HEK293 (cell line): Measurements from ENCODE around the gene VRK1.

Experiments
- ATF2 ChIP-seq: fragments of 450-650 bp; formaldehyde crosslinking; IDR thresholded peaks from 2 replicates; pipeline ENCODE4 v1.5.1; 2016; ENCODE audit warnings: missing biosample characterization, missing genetic modification characterization, low read depth
- HOXA7 ChIP-seq: sonication (generic); formaldehyde crosslinking; IDR thresholded peaks from 2 replicates; pipeline ENCODE4 v1.8.1; 2022; ENCODE audit warnings: missing genetic modification reagents, borderline replicate concordance
- TF ChIP-seq, protein P1 (sequence below): fragments of 450-650 bp; formaldehyde crosslinking; IDR thresholded peaks from 2 replicates; pipeline ENCODE4 v1.5.1; 2016; ENCODE audit warnings: missing biosample characterization, missing genetic modification characterization

GRCh38 chr14:96747608-96748007 lies 49.6 kb upstream of the VRK1 start:
- TF ChIP-seq, protein P1, sequence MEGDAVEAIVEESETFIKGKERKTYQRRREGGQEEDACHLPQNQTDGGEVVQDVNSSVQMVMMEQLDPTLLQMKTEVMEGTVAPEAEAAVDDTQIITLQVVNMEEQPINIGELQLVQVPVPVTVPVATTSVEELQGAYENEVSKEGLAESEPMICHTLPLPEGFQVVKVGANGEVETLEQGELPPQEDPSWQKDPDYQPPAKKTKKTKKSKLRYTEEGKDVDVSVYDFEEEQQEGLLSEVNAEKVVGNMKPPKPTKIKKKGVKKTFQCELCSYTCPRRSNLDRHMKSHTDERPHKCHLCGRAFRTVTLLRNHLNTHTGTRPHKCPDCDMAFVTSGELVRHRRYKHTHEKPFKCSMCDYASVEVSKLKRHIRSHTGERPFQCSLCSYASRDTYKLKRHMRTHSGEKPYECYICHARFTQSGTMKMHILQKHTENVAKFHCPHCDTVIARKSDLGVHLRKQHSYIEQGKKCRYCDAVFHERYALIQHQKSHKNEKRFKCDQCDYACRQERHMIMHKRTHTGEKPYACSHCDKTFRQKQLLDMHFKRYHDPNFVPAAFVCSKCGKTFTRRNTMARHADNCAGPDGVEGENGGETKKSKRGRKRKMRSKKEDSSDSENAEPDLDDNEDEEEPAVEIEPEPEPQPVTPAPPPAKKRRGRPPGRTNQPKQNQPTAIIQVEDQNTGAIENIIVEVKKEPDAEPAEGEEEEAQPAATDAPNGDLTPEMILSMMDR (tag by site-specific recombination): no peak
- TF ChIP-seq ATF2 (tag by site-specific recombination) (no peak), HOXA7 (CRISPR knock-in tag) (no peak)
